IPS DF 6.9 (cell line): ENCODE results near the gene EML4.

ENCODE experiments used
- DNase-seq: peaks from one replicate; pipeline ENCODE4 v3.0.0-alpha.2; 2013; ENCODE audit warnings: low read depth, low spot score
- H3K27ac ChIP-seq: one replicate; pipeline ENCODE4 v1.5.1; 2013; ENCODE audit warnings: low read length, control low read depth
- H3K27me3 ChIP-seq: 2 replicates; pipeline ENCODE4 v1.6.1; 2013; ENCODE audit warnings: mild to moderate bottlenecking, low read length; ENCODE audit not compliant: control insufficient read depth, insufficient read depth
- H3K36me3 ChIP-seq: 2 replicates; pipeline ENCODE4 v1.6.1; 2013; ENCODE audit warnings: low read length; ENCODE audit not compliant: control insufficient read depth, insufficient read depth
- H3K4me1 ChIP-seq: 2 replicates; pipeline ENCODE4 v1.6.1; 2013; ENCODE audit warnings: low read length; ENCODE audit not compliant: control insufficient read depth, insufficient read depth
- H3K4me3 ChIP-seq: 2 replicates; pipeline ENCODE4 v1.5.1; 2013; ENCODE audit warnings: mild to moderate bottlenecking, low read length
- H3K9me3 ChIP-seq: 2 replicates; pipeline ENCODE4 v1.6.1; 2013; ENCODE audit warnings: low read length, inconsistent platforms; ENCODE audit not compliant: control insufficient read depth, insufficient read depth
- WGBS: extraction: QIAGEN DNeasy Blood & Tissue Kit; methylation state at CpG from one replicate; pipeline ENCODE4 v1.1.7; 2013; ENCODE audit warnings: mixed read lengths, missing lambda C conversion rate; ENCODE audit not compliant: insufficient read length, insufficient coverage; 5-methylcytosine and 5-hydroxymethylcytosine counted together

The EML4 gene

GRCh38 chr2:42317486-42317885 lies 148.3 kb downstream of the EML4 start:
- no peaks in the 10 kb centered on the region for H3K36me3 ChIP-seq
- no peak overlapping the region for H3K4me3 ChIP-seq
- no CpG with 5 or more reads among the region's 3 CpGs for WGBS
- H3K9me3 ChIP-seq: no peaks in the 10 kb centered on the region
- H3K4me1 ChIP-seq: no peaks in the 10 kb centered on the region; the same call in 1 of the 2 replicates
- H3K27ac ChIP-seq: no peak overlapping the region
- H3K27me3 ChIP-seq: no peaks in the 10 kb centered on the region
- no peak for DNase-seq

- no peak overlapping the region for H3K27ac ChIP-seq
- H3K4me1 ChIP-seq: no peaks in the 10 kb centered on the region; the same call in 1 of the 2 replicates
- H3K9me3 ChIP-seq: no peaks in the 10 kb centered on the region
- no peak for DNase-seq
- no peaks in the 10 kb centered on the region for H3K36me3 ChIP-seq
- no peak overlapping the region for H3K4me3 ChIP-seq
- H3K27me3 ChIP-seq: no peaks in the 10 kb centered on the region
These were observed 148.8 kb downstream of the EML4 start for GRCh38 chr2:42317945-42318344.

- Histone ChIP-seq H3K36me3 (no peaks in the 10 kb centered on the region), H3K27me3 (no peaks in the 10 kb centered on the region), H3K9me3 (no peaks in the 10 kb centered on the region), H3K4me3 (no peak overlapping the region), H3K4me1 (no peaks in the 10 kb centered on the region; the same call in 1 of the 2 replicates), H3K27ac (no peak overlapping the region)
- no peak for DNase-seq
- WGBS: no CpG with 5 or more reads among the region's 5 CpGs
These were observed 150.1 kb downstream of the EML4 start for GRCh38 chr2:42319265-42319664.

GRCh38 chr2:42321452-42322064 lies 152.4 kb downstream of the EML4 start:
- H3K36me3 ChIP-seq: no peaks in the 10 kb centered on the region
- no peak for DNase-seq
- no CpG with 5 or more reads among the region's 2 CpGs for WGBS
- H3K27me3 ChIP-seq: no peaks in the 10 kb centered on the region
- H3K4me1 ChIP-seq: no peaks in the 10 kb centered on the region; the same call in 1 of the 2 replicates
- H3K9me3 ChIP-seq: no peaks in the 10 kb centered on the region
- no peak overlapping the region for H3K4me3 ChIP-seq
- H3K27ac ChIP-seq: no peak overlapping the region

- Histone ChIP-seq H3K27ac (no peak overlapping the region), H3K9me3 (no peaks in the 10 kb centered on the region), H3K4me3 (no peak overlapping the region), H3K27me3 (no peaks in the 10 kb centered on the region), H3K36me3 (no peaks in the 10 kb centered on the region; the same call in 1 of the 2 replicates), H3K4me1 (no peaks in the 10 kb centered on the region)
- WGBS: no CpG with 5 or more reads among the region's 4 CpGs
- no peak for DNase-seq
These were observed 155.1 kb downstream of the EML4 start for GRCh38 chr2:42324244-42324643.

- WGBS: no CpG with 5 or more reads among the region's 2 CpGs
- no peak for DNase-seq
- Histone ChIP-seq H3K9me3 (no peaks in the 10 kb centered on the region), H3K27ac (no peak overlapping the region), H3K4me1 (no peaks in the 10 kb centered on the region), H3K27me3 (no peaks in the 10 kb centered on the region), H3K4me3 (no peak overlapping the region), H3K36me3 (peaks cover 5% of the 10 kb centered on the region; the same call in 1 of the 2 replicates)
These were observed 155.8 kb downstream of the EML4 start for GRCh38 chr2:42324949-42325348.

GRCh38 chr2:42325609-42326008 lies 156.5 kb downstream of the EML4 start:
- Histone ChIP-seq H3K36me3 (peaks cover 7% of the 10 kb centered on the region; the same call in 1 of the 2 replicates), H3K27me3 (no peaks in the 10 kb centered on the region)
- WGBS: no CpG with 5 or more reads among the region's 1 CpG

GRCh38 chr2:42327125-42327524 lies 158.0 kb downstream of the EML4 start:
- H3K36me3 ChIP-seq: peaks cover 7% of the 10 kb centered on the region; the same call in 1 of the 2 replicates
- no peaks in the 10 kb centered on the region for H3K4me1 ChIP-seq
- no peak overlapping the region for H3K4me3 ChIP-seq
- H3K27me3 ChIP-seq: no peaks in the 10 kb centered on the region
- no CpG with 5 or more reads among the region's 4 CpGs for WGBS
- no peak overlapping the region for H3K27ac ChIP-seq
- no peak for DNase-seq
- H3K9me3 ChIP-seq: no peaks in the 10 kb centered on the region

More at GRCh38 chr2:42325609-42326008, 156.5 kb downstream of the EML4 start:
- DNase-seq: no peak
- no peak overlapping the region for H3K27ac ChIP-seq
- no peaks in the 10 kb centered on the region for H3K9me3 ChIP-seq
- no peaks in the 10 kb centered on the region for H3K4me1 ChIP-seq
- H3K4me3 ChIP-seq: no peak overlapping the region

- peaks cover 8% of the 10 kb centered on the region; the same call in 1 of the 2 replicates for H3K36me3 ChIP-seq
These were observed 159.1 kb downstream of the EML4 start for GRCh38 chr2:42328148-42328833.

GRCh38 chr2:42328923-42329322 lies 159.8 kb downstream of the EML4 start:
- Histone ChIP-seq H3K36me3 (peaks cover 13% of the 10 kb centered on the region; the same call in 1 of the 2 replicates), H3K4me3 (no peak overlapping the region), H3K27me3 (no peaks in the 10 kb centered on the region), H3K27ac (no peak overlapping the region), H3K9me3 (no peaks in the 10 kb centered on the region), H3K4me1 (no peaks in the 10 kb centered on the region)
- WGBS: no CpG with 5 or more reads among the region's 6 CpGs
- DNase-seq: no peak

More at GRCh38 chr2:42328148-42328833, 159.1 kb downstream of the EML4 start:
- Histone ChIP-seq H3K4me1 (no peaks in the 10 kb centered on the region), H3K9me3 (no peaks in the 10 kb centered on the region), H3K27me3 (no peaks in the 10 kb centered on the region), H3K27ac (no peak overlapping the region), H3K4me3 (no peak overlapping the region)
- DNase-seq: no peak
- whole genome bisulfite sequencing: no CpG with 5 or more reads among the region's 3 CpGs
